Stimulated activated CD4-positive, alpha-beta T cell treated with anti-CD3 and anti-CD28 coated beads, Interleukin-4, amount 100 ng/mL, for 4 hours (primary cell): ENCODE measurements around the gene TMEM183A.
"Not testable (repeated sequence)": the region's sequence is repeated elsewhere in the genome, so short reads cannot be mapped to it uniquely, and the experiment has no call there.

Source experiments
- DNase-seq, 2 experiments: peaks; one replicate each; pipeline ENCODE4 v3.0.0-alpha.2; 2020

TMEM183A gene

DNA sequence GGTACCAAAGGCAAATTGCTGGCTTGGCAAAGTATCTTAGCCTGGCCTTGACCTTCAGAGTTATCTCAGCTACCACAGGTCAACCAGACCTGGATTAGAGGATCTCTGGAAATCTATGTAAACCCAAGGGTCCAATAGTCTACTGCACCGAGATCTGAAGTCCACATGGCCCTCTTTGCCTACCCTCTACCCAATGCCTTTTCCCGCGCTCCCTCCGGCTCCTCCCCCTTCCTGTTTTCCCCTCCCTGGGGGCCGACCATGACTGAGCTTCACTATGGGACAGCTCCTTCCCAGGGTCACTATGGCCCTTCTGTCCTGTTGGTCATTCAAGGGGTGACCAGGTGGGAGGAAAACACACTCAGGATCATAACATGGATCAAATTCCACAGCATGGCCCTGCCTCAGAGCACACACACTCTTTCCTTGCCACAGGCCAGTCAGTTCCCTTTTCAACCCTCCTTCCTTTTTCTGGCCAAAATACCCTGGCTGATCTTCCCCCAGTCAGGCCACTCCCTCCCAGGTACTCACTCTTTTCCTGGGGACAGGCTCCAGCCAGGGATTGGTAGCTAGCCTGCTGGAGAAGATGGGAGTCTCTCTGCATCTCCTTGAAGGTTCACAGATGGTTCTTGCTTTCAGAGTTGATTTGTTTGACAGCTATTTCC, 19.1 kb upstream of the TMEM183A start:
- no peak for DNase-seq

DNA sequence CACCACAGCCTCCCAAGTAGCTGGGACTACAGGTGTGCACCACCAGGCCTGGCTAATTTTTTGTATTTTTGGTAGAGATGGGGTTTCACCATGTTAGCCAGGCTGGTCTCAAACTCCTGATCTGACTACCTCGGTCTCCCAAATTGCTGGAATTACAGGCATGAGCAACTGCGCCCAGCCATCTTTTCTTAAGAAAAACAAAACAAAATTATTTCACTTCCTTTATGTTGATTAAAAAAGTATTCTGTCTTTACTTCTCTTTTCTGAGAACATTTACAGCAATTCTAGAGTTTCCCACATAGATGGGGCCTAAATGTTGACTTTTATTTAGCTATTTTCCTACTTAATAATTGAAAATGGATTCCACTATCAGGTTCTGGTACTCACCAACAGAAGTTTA, 17.3 kb upstream of the TMEM183A start:
- DNase-seq = no peak

DNA sequence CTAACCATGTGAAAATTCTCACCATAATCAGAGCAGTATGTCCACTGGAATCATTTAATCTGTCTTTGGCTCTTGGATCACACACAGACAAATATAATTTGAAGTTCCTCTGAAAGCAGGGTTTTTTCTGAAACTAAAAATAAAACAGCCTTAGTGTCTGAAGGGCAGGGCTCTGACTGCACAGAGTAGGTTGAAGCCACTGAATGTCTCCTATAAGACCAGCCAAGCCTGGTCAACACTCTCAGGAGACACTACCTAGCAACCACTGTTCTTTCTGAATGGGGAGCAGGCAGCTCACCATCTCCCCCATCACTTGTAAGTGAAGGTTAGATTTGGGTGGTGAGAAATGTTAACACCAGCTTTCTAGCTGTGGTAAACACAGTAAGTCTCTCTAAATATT, 16.1 kb upstream of the TMEM183A start:
- DNase-seq = no peak

DNA sequence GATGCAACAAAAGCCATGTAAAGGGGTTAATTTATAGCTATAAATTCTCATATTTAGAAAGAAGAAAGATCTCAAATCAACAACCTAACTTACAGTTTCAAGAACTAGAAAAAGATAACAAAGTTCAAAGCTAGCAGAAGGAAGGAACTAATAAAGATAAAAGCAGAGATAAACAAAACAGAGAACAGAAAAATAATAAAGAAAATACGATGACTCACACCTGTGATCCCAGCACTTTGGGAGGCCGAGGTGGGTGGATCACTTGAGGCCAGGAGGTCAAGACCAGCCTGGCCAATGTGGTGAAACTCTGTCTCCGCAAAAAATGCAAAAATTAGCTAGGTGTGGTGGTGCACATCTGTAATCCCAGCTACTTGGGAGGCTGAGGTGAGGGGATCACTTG, 12.4 kb upstream of the TMEM183A start:
- no peak for DNase-seq

GRCh38 chr1:202998836-202999750, 8.1 kb upstream of the TMEM183A start:
- peak; percentile 36 to 38 for DNase-seq

- no peak for DNase-seq
Observed at GRCh38 chr1:203000217-203000944, 6.8 kb upstream of the TMEM183A start.

GRCh38 chr1:203001986-203002385, 5.2 kb upstream of the TMEM183A start:
- DNase-seq = no peak

GRCh38 chr1:203002951-203003350, 4.2 kb upstream of the TMEM183A start:
- no peak for DNase-seq

GRCh38 chr1:203005395-203006142, 1.6 kb upstream of the TMEM183A start:
- not testable (repeated sequence) for DNase-seq

GRCh38 chr1:203009185-203009584, 2.0 kb downstream of the TMEM183A start:
- no peak for DNase-seq

DNA sequence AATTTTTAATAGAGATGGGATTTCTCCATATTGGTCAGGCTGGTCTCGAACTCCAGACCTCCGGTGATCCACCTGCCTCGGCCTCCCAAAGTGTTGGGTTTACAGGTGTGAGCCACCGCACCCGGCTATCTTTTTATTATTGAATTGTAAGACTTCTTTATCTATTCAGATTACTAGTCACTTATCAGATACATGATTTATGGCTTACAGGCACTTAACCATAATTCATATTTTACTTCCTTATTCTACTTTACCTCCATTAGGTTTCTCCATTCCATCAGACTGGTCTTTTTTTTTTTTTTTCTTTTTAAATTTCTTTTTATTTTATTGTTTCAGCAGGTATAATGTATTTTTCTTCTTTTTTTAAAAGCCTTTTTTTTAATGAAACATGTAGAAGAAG, 4.4 kb downstream of the TMEM183A start:
- no peak for DNase-seq

DNA sequence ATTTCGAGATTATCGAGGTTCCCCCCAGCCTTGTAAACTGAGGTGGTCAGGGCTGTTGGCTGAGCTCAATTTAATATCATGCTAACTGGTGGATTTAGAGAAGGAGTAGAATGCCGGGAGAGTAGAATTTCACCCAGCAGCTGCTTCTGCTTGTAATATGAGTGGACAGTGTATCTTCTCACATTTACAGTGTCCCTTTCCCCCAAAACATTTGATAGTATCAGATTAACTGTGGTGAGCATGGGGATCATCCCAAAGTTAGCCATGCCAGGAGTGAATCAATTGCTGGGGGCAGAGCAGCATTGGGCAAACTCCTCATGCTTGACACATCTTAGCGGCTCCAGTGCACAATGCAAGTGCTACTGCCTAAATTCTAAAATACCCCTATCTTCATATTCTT, 9.9 kb downstream of the TMEM183A start:
- no peak for DNase-seq

GRCh38 chr1:203017692-203018091, 10.5 kb downstream of the TMEM183A start:
- DNase-seq = no peak

- DNase-seq = not testable (repeated sequence)
Observed at GRCh38 chr1:203022855-203023254, 15.7 kb downstream of the TMEM183A start.

GRCh38 chr1:203025686-203026030, 18.5 kb downstream of the TMEM183A start:
- no peak for DNase-seq

GRCh38 chr1:203026031-203026665, 19.0 kb downstream of the TMEM183A start, which contains the start of gene PPFIA4:
Gene PPFIA4 (plus strand): TSS chr1:203026491. CDS start chr1:203039009, 12,518 bp downstream.
- peak; percentile 83 to 84 for DNase-seq

- no peak for DNase-seq
Observed at GRCh38 chr1:203026666-203027663, 19.8 kb downstream of the TMEM183A start.

GRCh38 chr1:203028067-203028783, 21.1 kb downstream of the TMEM183A start:
- DNase-seq = no peak

- no peak for DNase-seq
Observed at GRCh38 chr1:203028784-203029553, 21.8 kb downstream of the TMEM183A start.
